ENCODE results near the gene CBX5.
A peak's percentile ranks its signal among the peaks of the same experiment; 100 is the strongest.
"Not testable (repeated sequence)": the region's sequence is repeated elsewhere in the genome, so short reads cannot be mapped to it uniquely, and the experiment has no call there.

Gene CBX5

GRCh38 chr12:54227927-54228326 is 52.0 kb downstream of the CBX5 start:
- H3K9ac ChIP-seq (ENCODE audit: low read depth in 1 of 2, low read length in 2 of 2); H3K36me3 ChIP-seq (ENCODE audit: control insufficient read depth in 2 of 2, insufficient read depth in 2 of 2, low read length in 2 of 2); H3K27ac ChIP-seq (ENCODE audit: low read depth in 2 of 2, low read length in 2 of 2); H3K4me1 ChIP-seq (ENCODE audit: control insufficient read depth in 2 of 2, insufficient read depth in 2 of 2, low read length in 2 of 2); H3K27me3 ChIP-seq (ENCODE audit: control insufficient read depth in 2 of 2, insufficient read depth in 2 of 2, low read length in 2 of 2); H3K4me3 ChIP-seq (ENCODE audit: low read length in 2 of 2); H3K9me3 ChIP-seq (ENCODE audit: control insufficient read depth in 2 of 2, low read length in 2 of 2): not testable (repeated sequence)

DNA sequence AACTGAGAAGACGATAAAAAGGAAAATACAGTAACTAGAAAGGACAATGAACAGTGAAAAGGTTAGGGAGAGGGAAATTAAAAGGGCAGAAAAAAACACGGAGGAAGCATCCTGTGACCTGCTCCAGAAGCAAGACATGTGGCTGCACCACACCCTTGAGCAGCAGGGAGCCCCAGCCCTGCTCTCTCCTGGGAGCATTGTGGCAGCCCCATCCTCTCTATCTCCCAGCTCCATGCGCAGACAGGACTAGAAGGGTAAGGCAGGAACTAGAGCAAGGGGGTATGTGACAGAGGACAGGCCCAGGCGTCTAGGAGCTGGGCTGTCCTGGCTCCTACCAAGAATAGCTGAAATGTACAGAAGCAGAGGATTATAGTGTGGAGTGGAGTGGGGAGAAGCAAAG is 52.5 kb downstream of the CBX5 start:
- Histone ChIP-seq H3K27ac (ENCODE audit: low read depth in 2 of 2, low read length in 2 of 2) (no peak overlapping the region), H3K9me3 (ENCODE audit: control insufficient read depth in 2 of 2, low read length in 2 of 2) (no peaks in the 10 kb centered on the region), H3K4me3 (ENCODE audit: low read length in 2 of 2) (no peak overlapping the region), H3K9ac (ENCODE audit: low read depth in 1 of 2, low read length in 2 of 2) (no peak overlapping the region), H3K4me1 (ENCODE audit: control insufficient read depth in 2 of 2, insufficient read depth in 2 of 2, low read length in 2 of 2) (no peaks in the 10 kb centered on the region), H3K27me3 (ENCODE audit: control insufficient read depth in 2 of 2, insufficient read depth in 2 of 2, low read length in 2 of 2) (peaks cover 0 to 2% of the 10 kb centered on the region in 2 donors), H3K36me3 (ENCODE audit: control insufficient read depth in 2 of 2, insufficient read depth in 2 of 2, low read length in 2 of 2) (no peaks in the 10 kb centered on the region)

DNA sequence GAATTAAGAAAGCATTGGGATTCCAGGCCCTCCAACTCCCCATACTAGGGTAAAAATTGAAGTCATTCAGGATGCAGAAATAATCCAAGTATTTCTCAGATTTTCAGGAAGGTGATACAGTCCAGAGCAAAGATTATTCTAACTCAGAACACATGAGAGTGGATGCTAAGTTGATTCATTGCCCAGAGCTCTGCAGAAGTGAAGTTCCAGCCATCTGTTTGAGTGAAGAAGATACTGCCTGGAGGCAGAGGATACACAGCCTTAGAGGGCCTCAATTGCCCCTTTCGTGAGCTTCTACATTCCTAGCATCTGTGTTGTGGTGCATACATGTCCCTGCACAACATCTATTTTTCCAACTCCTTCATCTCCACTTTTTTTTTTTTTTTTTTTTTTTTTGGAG is 54.3 kb downstream of the CBX5 start:
- no peaks in the 10 kb centered on the region for H3K36me3 ChIP-seq (ENCODE audit: control insufficient read depth in 2 of 2, insufficient read depth in 2 of 2, low read length in 2 of 2)
- no peaks in the 10 kb centered on the region for H3K4me1 ChIP-seq (ENCODE audit: control insufficient read depth in 2 of 2, insufficient read depth in 2 of 2, low read length in 2 of 2)
- H3K27ac ChIP-seq (ENCODE audit: low read depth in 2 of 2, low read length in 2 of 2): no peak overlapping the region
- H3K9me3 ChIP-seq (ENCODE audit: control insufficient read depth in 2 of 2, low read length in 2 of 2): no peaks in the 10 kb centered on the region
- peaks cover 0 to 2% of the 10 kb centered on the region in 2 donors for H3K27me3 ChIP-seq (ENCODE audit: control insufficient read depth in 2 of 2, insufficient read depth in 2 of 2, low read length in 2 of 2)
- no peak overlapping the region for H3K9ac ChIP-seq (ENCODE audit: low read depth in 1 of 2, low read length in 2 of 2)
- H3K4me3 ChIP-seq (ENCODE audit: low read length in 2 of 2): no peak overlapping the region

GRCh38 chr12:54222609-54223008 is 57.3 kb downstream of the CBX5 start:
- H3K9ac ChIP-seq (ENCODE audit: low read depth in 1 of 2, low read length in 2 of 2): no peak overlapping the region
- no peaks in the 10 kb centered on the region for H3K36me3 ChIP-seq (ENCODE audit: control insufficient read depth in 2 of 2, insufficient read depth in 2 of 2, low read length in 2 of 2)
- no peak overlapping the region for H3K27ac ChIP-seq (ENCODE audit: low read depth in 2 of 2, low read length in 2 of 2)
- peaks cover 8 to 10% of the 10 kb centered on the region in 2 donors for H3K27me3 ChIP-seq (ENCODE audit: control insufficient read depth in 2 of 2, insufficient read depth in 2 of 2, low read length in 2 of 2)
- H3K4me3 ChIP-seq (ENCODE audit: low read length in 2 of 2): no peak overlapping the region
- H3K9me3 ChIP-seq (ENCODE audit: control insufficient read depth in 2 of 2, low read length in 2 of 2): no peaks in the 10 kb centered on the region
- H3K4me1 ChIP-seq (ENCODE audit: control insufficient read depth in 2 of 2, insufficient read depth in 2 of 2, low read length in 2 of 2): peaks cover 2 to 3% of the 10 kb centered on the region in 2 donors

DNA sequence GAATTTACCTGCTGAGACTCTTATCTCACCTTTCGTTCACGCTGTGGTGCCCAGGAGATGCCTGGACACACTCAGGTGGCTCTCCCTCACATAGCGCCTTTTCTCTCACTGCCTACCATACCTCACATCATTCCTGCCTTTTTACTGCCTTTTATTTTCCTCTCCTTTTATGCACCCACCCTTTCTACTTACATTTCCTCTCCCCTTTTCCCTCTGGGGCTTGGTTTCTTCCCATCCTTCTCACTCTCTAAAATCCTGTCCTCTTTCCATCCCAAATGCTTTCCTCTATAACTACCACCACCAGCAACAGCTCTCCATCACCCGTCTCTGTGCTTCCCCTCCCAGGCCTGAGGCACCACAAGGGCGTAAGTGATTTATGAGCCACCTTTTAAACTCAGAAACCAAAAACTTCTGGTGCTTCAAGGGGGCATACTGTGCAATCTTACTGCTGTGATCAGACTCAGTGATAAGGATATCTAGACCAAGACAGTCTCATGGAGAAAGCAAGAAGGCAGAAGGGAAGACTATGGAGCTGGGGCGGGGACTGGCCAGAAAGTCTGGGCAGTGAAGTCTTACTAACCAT is 58.4 kb downstream of the CBX5 start:
- Histone ChIP-seq H3K9me3 (ENCODE audit: control insufficient read depth in 2 of 2, low read length in 2 of 2) (no peaks in the 10 kb centered on the region), H3K27ac (ENCODE audit: low read depth in 2 of 2, low read length in 2 of 2) (no peak overlapping the region), H3K4me1 (ENCODE audit: control insufficient read depth in 2 of 2, insufficient read depth in 2 of 2, low read length in 2 of 2) (peaks cover 7 to 12% of the 10 kb centered on the region in 2 donors), H3K27me3 (ENCODE audit: control insufficient read depth in 2 of 2, insufficient read depth in 2 of 2, low read length in 2 of 2) (peaks cover 14 to 15% of the 10 kb centered on the region in 2 donors), H3K9ac (ENCODE audit: low read depth in 1 of 2, low read length in 2 of 2) (no peak overlapping the region), H3K4me3 (ENCODE audit: low read length in 2 of 2) (no peak overlapping the region), H3K36me3 (ENCODE audit: control insufficient read depth in 2 of 2, insufficient read depth in 2 of 2, low read length in 2 of 2) (no peaks in the 10 kb centered on the region)

- Histone ChIP-seq H3K27ac (ENCODE audit: low read depth in 2 of 2, low read length in 2 of 2) (no peak overlapping the region), H3K9me3 (ENCODE audit: control insufficient read depth in 2 of 2, low read length in 2 of 2) (no peaks in the 10 kb centered on the region), H3K9ac (ENCODE audit: low read depth in 1 of 2, low read length in 2 of 2) (no peak overlapping the region), H3K27me3 (ENCODE audit: control insufficient read depth in 2 of 2, insufficient read depth in 2 of 2, low read length in 2 of 2) (peaks cover 22 to 24% of the 10 kb centered on the region in 2 donors), H3K4me1 (ENCODE audit: control insufficient read depth in 2 of 2, insufficient read depth in 2 of 2, low read length in 2 of 2) (peaks cover 7 to 20% of the 10 kb centered on the region in 2 donors), H3K36me3 (ENCODE audit: control insufficient read depth in 2 of 2, insufficient read depth in 2 of 2, low read length in 2 of 2) (no peaks in the 10 kb centered on the region), H3K4me3 (ENCODE audit: low read length in 2 of 2) (no peak overlapping the region)
Observed at GRCh38 chr12:54220567-54220966, 59.4 kb downstream of the CBX5 start.

DNA sequence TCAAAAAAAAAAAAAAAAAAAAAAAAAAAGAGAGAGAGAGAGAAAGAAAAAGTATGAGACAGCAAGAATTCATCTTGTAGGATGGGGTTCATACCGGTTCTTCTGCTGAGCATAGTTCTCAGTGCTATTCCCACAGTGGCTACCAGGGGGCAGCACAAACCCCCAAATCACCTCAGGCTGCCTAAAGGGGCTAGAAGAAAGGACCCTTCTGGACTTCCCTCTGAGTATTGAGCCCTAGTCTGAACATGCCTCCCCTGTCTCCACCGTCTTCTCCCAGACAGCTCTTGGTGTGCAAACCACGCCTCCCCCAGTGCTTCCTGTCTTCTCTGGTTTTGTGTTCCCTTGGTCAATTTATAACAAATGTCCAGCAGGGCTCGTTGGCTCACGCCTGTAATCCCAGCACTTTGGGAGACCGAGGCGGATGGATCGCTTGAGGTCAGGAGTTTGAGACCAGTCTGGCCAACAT is 59.8 kb downstream of the CBX5 start:
- H3K4me1 ChIP-seq (ENCODE audit: control insufficient read depth in 2 of 2, insufficient read depth in 2 of 2, low read length in 2 of 2): peaks cover 7 to 20% of the 10 kb centered on the region in 2 donors
- H3K27me3 ChIP-seq (ENCODE audit: control insufficient read depth in 2 of 2, insufficient read depth in 2 of 2, low read length in 2 of 2): peaks cover 22 to 24% of the 10 kb centered on the region in 2 donors
- H3K36me3 ChIP-seq (ENCODE audit: control insufficient read depth in 2 of 2, insufficient read depth in 2 of 2, low read length in 2 of 2): no peaks in the 10 kb centered on the region
- no peak overlapping the region for H3K9ac ChIP-seq (ENCODE audit: low read depth in 1 of 2, low read length in 2 of 2)
- no peak overlapping the region for H3K27ac ChIP-seq (ENCODE audit: low read depth in 2 of 2, low read length in 2 of 2)
- H3K4me3 ChIP-seq (ENCODE audit: low read length in 2 of 2): no peak overlapping the region
- no peaks in the 10 kb centered on the region for H3K9me3 ChIP-seq (ENCODE audit: control insufficient read depth in 2 of 2, low read length in 2 of 2)

DNA sequence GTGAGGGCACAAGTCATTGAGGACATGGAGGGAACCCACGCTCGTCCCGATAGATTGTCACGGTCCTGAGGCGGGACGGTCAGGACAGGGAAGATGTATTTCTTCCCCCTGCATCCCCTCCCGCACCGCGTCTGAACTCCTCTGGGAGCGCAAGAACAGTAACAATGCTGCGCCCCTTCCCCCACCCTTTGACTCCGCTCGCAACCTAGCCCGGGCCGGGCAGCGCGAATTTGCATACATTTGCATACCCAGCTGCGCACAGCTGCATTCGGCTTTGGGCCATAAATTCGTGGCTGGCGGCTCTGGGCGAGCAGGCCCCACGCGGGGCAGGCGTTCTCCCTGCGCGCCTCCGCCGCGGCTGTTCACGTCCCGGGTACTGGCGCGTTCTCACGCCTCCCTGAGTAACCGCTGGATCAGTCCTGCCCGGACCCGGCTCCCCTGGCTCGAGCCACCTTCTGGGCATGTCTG is 62.1 kb downstream of the CBX5 start:
- Histone ChIP-seq H3K4me1 (ENCODE audit: control insufficient read depth in 2 of 2, insufficient read depth in 2 of 2, low read length in 2 of 2) (peaks cover 10 to 22% of the 10 kb centered on the region in 2 donors), H3K27ac (ENCODE audit: low read depth in 2 of 2, low read length in 2 of 2) (no peak overlapping the region), H3K4me3 (ENCODE audit: low read length in 2 of 2) (peak overlapping the region; percentile 26 to 52), H3K36me3 (ENCODE audit: control insufficient read depth in 2 of 2, insufficient read depth in 2 of 2, low read length in 2 of 2) (no peaks in the 10 kb centered on the region), H3K9me3 (ENCODE audit: control insufficient read depth in 2 of 2, low read length in 2 of 2) (no peaks in the 10 kb centered on the region), H3K9ac (ENCODE audit: low read depth in 1 of 2, low read length in 2 of 2) (no peak overlapping the region), H3K27me3 (ENCODE audit: control insufficient read depth in 2 of 2, insufficient read depth in 2 of 2, low read length in 2 of 2) (peaks cover 36 to 40% of the 10 kb centered on the region in 2 donors)

GRCh38 chr12:54216797-54217661 is 62.9 kb downstream of the CBX5 start:
- peak overlapping the region in 1 of 2 donors; percentile 41 for H3K9ac ChIP-seq (ENCODE audit: low read depth in 1 of 2, low read length in 2 of 2)

More at GRCh38 chr12:54216797-54217661, 62.9 kb downstream of the CBX5 start:
- no peaks in the 10 kb centered on the region for H3K36me3 ChIP-seq (ENCODE audit: control insufficient read depth in 2 of 2, insufficient read depth in 2 of 2, low read length in 2 of 2)
- H3K4me1 ChIP-seq (ENCODE audit: control insufficient read depth in 2 of 2, insufficient read depth in 2 of 2, low read length in 2 of 2): peaks cover 10 to 22% of the 10 kb centered on the region in 2 donors
- H3K27me3 ChIP-seq (ENCODE audit: control insufficient read depth in 2 of 2, insufficient read depth in 2 of 2, low read length in 2 of 2): peaks cover 40 to 43% of the 10 kb centered on the region in 2 donors
- peak overlapping the region; percentile 26 to 62 for H3K4me3 ChIP-seq (ENCODE audit: low read length in 2 of 2)
- H3K27ac ChIP-seq (ENCODE audit: low read depth in 2 of 2, low read length in 2 of 2): no peak overlapping the region
- no peaks in the 10 kb centered on the region for H3K9me3 ChIP-seq (ENCODE audit: control insufficient read depth in 2 of 2, low read length in 2 of 2)
